ENCODE data around the gene NIPAL1.
"Not testable (repeated sequence)": the region's sequence is repeated elsewhere in the genome, so short reads cannot be mapped to it uniquely, and the experiment has no call there.

Gene NIPAL1

GRCh38 chr4:48002267-48002666 lies 14.3 kb upstream of the NIPAL1 start:
- no peaks in the 10 kb centered on the region for H3K27me3 ChIP-seq (ENCODE audit: control insufficient read depth in 3 of 3, insufficient read depth in 3 of 3, low read depth in 1 of 3, low read length in 3 of 3)
- no peak overlapping the region for H2BK15ac ChIP-seq (ENCODE audit: low read length)
- no peak overlapping the region for H3K18ac ChIP-seq (ENCODE audit: low read length)
- no CpG with 5 or more reads among the region's 1 CpG for WGBS, 2 donors (ENCODE audit: extremely low coverage in 2 of 2, insufficient read length in 2 of 2, insufficient replicate concordance in 1 of 2)
- H3K4me1 ChIP-seq (ENCODE audit: control insufficient read depth in 2 of 2, insufficient read depth in 1 of 2, low read depth in 1 of 2, low read length in 2 of 2) = no peaks in the 10 kb centered on the region
- no peak overlapping the region for H2BK5ac ChIP-seq (ENCODE audit: low read length)
- H3K36me3 ChIP-seq (replicated peaks in 1 of 2; ENCODE audit: control insufficient read depth in 2 of 2, insufficient read depth in 2 of 2, low read length in 2 of 2) = no peaks in the 10 kb centered on the region
- H2AFZ ChIP-seq (ENCODE audit: low read length) = no peak overlapping the region
- H3K79me1 ChIP-seq (ENCODE audit: low read depth, low read length) = no peaks in the 10 kb centered on the region
- H3K4ac ChIP-seq (ENCODE audit: low read length) = no peak overlapping the region
- H4K8ac ChIP-seq (ENCODE audit: low read depth, low read length) = no peak overlapping the region
- no peak overlapping the region for H3K9ac ChIP-seq (ENCODE audit: low read depth, low read length, poor library complexity)
- H3K4me3 ChIP-seq (ENCODE audit: low read length in 2 of 2) = no peak overlapping the region
- no peak overlapping the region for H2AK5ac ChIP-seq (ENCODE audit: low read depth, low read length)
- H3K27ac ChIP-seq (replicated peaks; ENCODE audit: low read length) = no peak overlapping the region
- H2BK12ac ChIP-seq (ENCODE audit: low read length) = no peak overlapping the region
- H4K91ac ChIP-seq (ENCODE audit: low read depth, low read length, poor library complexity) = no peak overlapping the region
- DNase-seq (ENCODE audit: low spot score) = no peak
- no peak overlapping the region for H3K14ac ChIP-seq (ENCODE audit: low read length)
- H3K4me2 ChIP-seq (ENCODE audit: insufficient read depth, low read length, poor library complexity, severe bottlenecking) = no peak overlapping the region
- no peak overlapping the region for H2BK120ac ChIP-seq (ENCODE audit: low read depth, low read length)
- H3K9me3 ChIP-seq (replicated peaks in 1 of 2; ENCODE audit: control insufficient read depth in 2 of 2, insufficient read depth in 1 of 2, low read depth in 1 of 2, low read length in 2 of 2) = peaks cover 0 to 3% of the 10 kb centered on the region in 2 donors
- no peak overlapping the region for H3K23ac ChIP-seq (ENCODE audit: low read depth, low read length, poor library complexity)

- H3K27me3 ChIP-seq (ENCODE audit: control insufficient read depth in 3 of 3, insufficient read depth in 3 of 3, low read depth in 1 of 3, low read length in 3 of 3); H3K9ac ChIP-seq (ENCODE audit: low read depth, low read length, poor library complexity); H3K4me2 ChIP-seq (ENCODE audit: insufficient read depth, low read length, poor library complexity, severe bottlenecking); H3K4ac ChIP-seq (ENCODE audit: low read length); H3K79me1 ChIP-seq (ENCODE audit: low read depth, low read length); H2BK15ac ChIP-seq (ENCODE audit: low read length); H2BK12ac ChIP-seq (ENCODE audit: low read length); H3K14ac ChIP-seq (ENCODE audit: low read length); H4K91ac ChIP-seq (ENCODE audit: low read depth, low read length, poor library complexity); H4K8ac ChIP-seq (ENCODE audit: low read depth, low read length); H3K4me3 ChIP-seq (ENCODE audit: low read length in 2 of 2); H3K23ac ChIP-seq (ENCODE audit: low read depth, low read length, poor library complexity); DNase-seq (ENCODE audit: low spot score); H3K27ac ChIP-seq (replicated peaks; ENCODE audit: low read length); H3K36me3 ChIP-seq (replicated peaks in 1 of 2; ENCODE audit: control insufficient read depth in 2 of 2, insufficient read depth in 2 of 2, low read length in 2 of 2); H2AK5ac ChIP-seq (ENCODE audit: low read depth, low read length); H2BK5ac ChIP-seq (ENCODE audit: low read length); H2BK120ac ChIP-seq (ENCODE audit: low read depth, low read length); H3K18ac ChIP-seq (ENCODE audit: low read length); H3K4me1 ChIP-seq (ENCODE audit: control insufficient read depth in 2 of 2, insufficient read depth in 1 of 2, low read depth in 1 of 2, low read length in 2 of 2); H2AFZ ChIP-seq (ENCODE audit: low read length); H3K9me3 ChIP-seq (replicated peaks in 1 of 2; ENCODE audit: control insufficient read depth in 2 of 2, insufficient read depth in 1 of 2, low read depth in 1 of 2, low read length in 2 of 2): not testable (repeated sequence)
- WGBS, 2 donors (ENCODE audit: extremely low coverage in 2 of 2, insufficient read length in 2 of 2, insufficient replicate concordance in 1 of 2) = no CpG with 5 or more reads among the region's 2 CpGs
Observed at GRCh38 chr4:48003568-48003967, 13.0 kb upstream of the NIPAL1 start.

GRCh38 chr4:48005781-48006180 lies 10.8 kb upstream of the NIPAL1 start:
- no peak overlapping the region for H3K18ac ChIP-seq (ENCODE audit: low read length)
- H4K91ac ChIP-seq (ENCODE audit: low read depth, low read length, poor library complexity) = no peak overlapping the region
- no peak overlapping the region for H2BK12ac ChIP-seq (ENCODE audit: low read length)
- WGBS, 2 donors (ENCODE audit: extremely low coverage in 2 of 2, insufficient read length in 2 of 2, insufficient replicate concordance in 1 of 2) = no CpG with 5 or more reads among the region's 2 CpGs
- H3K36me3 ChIP-seq (replicated peaks in 1 of 2; ENCODE audit: control insufficient read depth in 2 of 2, insufficient read depth in 2 of 2, low read length in 2 of 2) = no peaks in the 10 kb centered on the region
- no peak overlapping the region for H3K27ac ChIP-seq (replicated peaks; ENCODE audit: low read length)
- no peak overlapping the region for H2AK5ac ChIP-seq (ENCODE audit: low read depth, low read length)
- no peaks in the 10 kb centered on the region for H3K4me1 ChIP-seq (ENCODE audit: control insufficient read depth in 2 of 2, insufficient read depth in 1 of 2, low read depth in 1 of 2, low read length in 2 of 2)
- no peak for DNase-seq (ENCODE audit: low spot score)
- no peaks in the 10 kb centered on the region for H3K27me3 ChIP-seq (ENCODE audit: control insufficient read depth in 3 of 3, insufficient read depth in 3 of 3, low read depth in 1 of 3, low read length in 3 of 3)
- no peak overlapping the region for H3K4ac ChIP-seq (ENCODE audit: low read length)
- no peak overlapping the region for H2BK5ac ChIP-seq (ENCODE audit: low read length)
- H3K23ac ChIP-seq (ENCODE audit: low read depth, low read length, poor library complexity) = no peak overlapping the region
- no peak overlapping the region for H3K4me3 ChIP-seq (ENCODE audit: low read length in 2 of 2)
- no peak overlapping the region for H3K14ac ChIP-seq (ENCODE audit: low read length)
- H3K9me3 ChIP-seq (replicated peaks in 1 of 2; ENCODE audit: control insufficient read depth in 2 of 2, insufficient read depth in 1 of 2, low read depth in 1 of 2, low read length in 2 of 2) = peaks cover 0 to 4% of the 10 kb centered on the region in 2 donors
- H4K8ac ChIP-seq (ENCODE audit: low read depth, low read length) = no peak overlapping the region
- no peak overlapping the region for H3K9ac ChIP-seq (ENCODE audit: low read depth, low read length, poor library complexity)
- H3K79me1 ChIP-seq (ENCODE audit: low read depth, low read length) = no peaks in the 10 kb centered on the region
- no peak overlapping the region for H3K4me2 ChIP-seq (ENCODE audit: insufficient read depth, low read length, poor library complexity, severe bottlenecking)
- no peak overlapping the region for H2BK120ac ChIP-seq (ENCODE audit: low read depth, low read length)
- no peak overlapping the region for H2AFZ ChIP-seq (ENCODE audit: low read length)
- no peak overlapping the region for H2BK15ac ChIP-seq (ENCODE audit: low read length)

GRCh38 chr4:48008021-48008596 lies 8.5 kb upstream of the NIPAL1 start:
- H4K8ac ChIP-seq (ENCODE audit: low read depth, low read length) = no peak overlapping the region
- no peak overlapping the region for H2AFZ ChIP-seq (ENCODE audit: low read length)
- H3K9me3 ChIP-seq (replicated peaks in 1 of 2; ENCODE audit: control insufficient read depth in 2 of 2, insufficient read depth in 1 of 2, low read depth in 1 of 2, low read length in 2 of 2) = peaks cover 0 to 4% of the 10 kb centered on the region in 2 donors
- no peak overlapping the region for H3K18ac ChIP-seq (ENCODE audit: low read length)
- no peaks in the 10 kb centered on the region for H3K79me1 ChIP-seq (ENCODE audit: low read depth, low read length)
- no peak overlapping the region for H2BK5ac ChIP-seq (ENCODE audit: low read length)
- H2BK120ac ChIP-seq (ENCODE audit: low read depth, low read length) = no peak overlapping the region
- no peaks in the 10 kb centered on the region for H3K36me3 ChIP-seq (replicated peaks in 1 of 2; ENCODE audit: control insufficient read depth in 2 of 2, insufficient read depth in 2 of 2, low read length in 2 of 2)
- H3K27me3 ChIP-seq (ENCODE audit: control insufficient read depth in 3 of 3, insufficient read depth in 3 of 3, low read depth in 1 of 3, low read length in 3 of 3) = no peaks in the 10 kb centered on the region
- no peak overlapping the region for H3K4ac ChIP-seq (ENCODE audit: low read length)
- H2AK5ac ChIP-seq (ENCODE audit: low read depth, low read length) = no peak overlapping the region
- no peak overlapping the region for H3K9ac ChIP-seq (ENCODE audit: low read depth, low read length, poor library complexity)
- no peak overlapping the region for H3K14ac ChIP-seq (ENCODE audit: low read length)
- H4K91ac ChIP-seq (ENCODE audit: low read depth, low read length, poor library complexity) = no peak overlapping the region
- no peak overlapping the region for H3K27ac ChIP-seq (replicated peaks; ENCODE audit: low read length)
- no peak overlapping the region for H3K23ac ChIP-seq (ENCODE audit: low read depth, low read length, poor library complexity)
- H2BK12ac ChIP-seq (ENCODE audit: low read length) = no peak overlapping the region
- H3K4me1 ChIP-seq (ENCODE audit: control insufficient read depth in 2 of 2, insufficient read depth in 1 of 2, low read depth in 1 of 2, low read length in 2 of 2) = no peaks in the 10 kb centered on the region
- peak; percentile 32 for DNase-seq (ENCODE audit: low spot score)
- no peak overlapping the region for H3K4me2 ChIP-seq (ENCODE audit: insufficient read depth, low read length, poor library complexity, severe bottlenecking)
- no peak overlapping the region for H2BK15ac ChIP-seq (ENCODE audit: low read length)
- no peak overlapping the region for H3K4me3 ChIP-seq (ENCODE audit: low read length in 2 of 2)
